GM12872 (cell line): ENCODE results near the gene WDPCP.

Source experiments
- TF ChIP-seq, protein P1 (sequence below): IDR thresholded peaks from 3 replicates; pipeline ENCODE4 v1.5.1; 2011; ENCODE audit warnings: low read depth, mild to moderate bottlenecking, low read length, moderate library complexity; ENCODE audit not compliant: insufficient read depth

WDPCP gene

DNA sequence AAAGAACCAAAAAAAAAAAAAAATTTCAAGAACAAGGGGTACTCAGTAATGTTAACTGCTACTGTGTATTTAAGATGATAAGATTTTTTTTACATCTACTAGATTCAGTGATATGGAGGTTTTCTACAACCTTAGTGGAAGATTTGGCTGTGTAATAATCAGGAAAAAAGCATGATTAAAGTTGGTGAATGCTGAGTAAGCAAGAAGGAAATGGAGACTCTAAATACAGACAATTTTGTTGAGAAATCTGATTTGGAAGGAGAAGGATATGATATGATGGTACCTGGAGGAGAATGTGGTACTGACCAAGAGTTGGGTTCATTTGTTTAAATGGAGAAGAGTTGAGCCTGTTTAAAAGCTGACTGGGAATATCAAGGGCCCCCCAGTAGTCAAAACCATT, 125.1 kb downstream of the WDPCP start:
- TF ChIP-seq, protein P1, sequence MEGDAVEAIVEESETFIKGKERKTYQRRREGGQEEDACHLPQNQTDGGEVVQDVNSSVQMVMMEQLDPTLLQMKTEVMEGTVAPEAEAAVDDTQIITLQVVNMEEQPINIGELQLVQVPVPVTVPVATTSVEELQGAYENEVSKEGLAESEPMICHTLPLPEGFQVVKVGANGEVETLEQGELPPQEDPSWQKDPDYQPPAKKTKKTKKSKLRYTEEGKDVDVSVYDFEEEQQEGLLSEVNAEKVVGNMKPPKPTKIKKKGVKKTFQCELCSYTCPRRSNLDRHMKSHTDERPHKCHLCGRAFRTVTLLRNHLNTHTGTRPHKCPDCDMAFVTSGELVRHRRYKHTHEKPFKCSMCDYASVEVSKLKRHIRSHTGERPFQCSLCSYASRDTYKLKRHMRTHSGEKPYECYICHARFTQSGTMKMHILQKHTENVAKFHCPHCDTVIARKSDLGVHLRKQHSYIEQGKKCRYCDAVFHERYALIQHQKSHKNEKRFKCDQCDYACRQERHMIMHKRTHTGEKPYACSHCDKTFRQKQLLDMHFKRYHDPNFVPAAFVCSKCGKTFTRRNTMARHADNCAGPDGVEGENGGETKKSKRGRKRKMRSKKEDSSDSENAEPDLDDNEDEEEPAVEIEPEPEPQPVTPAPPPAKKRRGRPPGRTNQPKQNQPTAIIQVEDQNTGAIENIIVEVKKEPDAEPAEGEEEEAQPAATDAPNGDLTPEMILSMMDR = no peak

DNA sequence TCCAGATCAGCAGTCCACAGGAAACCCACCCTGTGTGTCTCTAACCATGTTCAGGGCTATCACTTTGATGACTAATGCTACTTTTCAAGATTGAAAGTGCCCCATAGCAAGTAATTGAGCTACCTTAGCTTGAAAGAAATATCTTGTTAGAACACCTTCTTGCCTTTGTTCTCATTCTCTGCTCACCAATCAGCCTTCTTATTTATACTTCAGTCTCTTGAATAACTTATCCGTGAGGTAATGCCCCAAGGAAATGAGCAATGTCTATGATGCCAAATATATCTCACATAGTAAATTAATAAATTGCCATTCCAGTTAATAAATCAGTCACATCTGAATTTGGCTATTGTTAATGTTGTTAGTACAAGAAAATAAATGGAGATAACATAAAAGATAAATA, 141.6 kb downstream of the WDPCP start:
- TF ChIP-seq, protein P1 = no peak

DNA sequence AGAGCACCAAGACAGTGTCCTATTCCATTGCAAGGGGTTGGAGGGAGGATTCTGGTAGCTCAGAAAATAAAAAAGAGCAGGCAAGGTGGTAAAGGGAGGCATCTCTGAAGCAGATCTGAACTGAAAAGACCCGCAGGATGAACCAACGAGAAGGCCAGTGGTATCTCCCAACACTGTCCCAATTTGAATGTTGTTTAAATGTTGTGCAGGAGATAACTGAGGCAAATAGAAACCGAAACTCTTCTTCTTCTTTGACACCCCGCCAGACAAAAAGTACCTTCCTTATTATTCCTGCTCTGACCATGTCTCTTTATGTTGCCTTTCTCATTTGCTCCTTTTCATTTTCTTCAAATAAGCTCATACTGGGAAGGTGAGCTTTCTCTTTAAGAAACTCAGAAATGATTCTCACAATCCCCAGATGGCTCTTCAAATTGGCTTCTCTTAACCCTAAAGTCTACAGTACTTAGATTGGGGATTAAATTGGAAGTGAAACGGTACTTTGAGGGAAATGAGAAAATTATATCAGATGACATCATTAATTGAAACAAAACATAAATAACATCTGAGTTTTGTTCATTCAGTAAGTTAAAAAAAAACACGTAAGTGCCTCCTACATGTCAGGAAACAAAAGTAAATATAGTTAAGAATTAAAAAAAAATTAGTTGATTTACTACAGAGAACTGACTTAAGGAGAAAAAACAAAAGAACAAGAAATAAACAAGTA, 143.6 kb downstream of the WDPCP start:
- TF ChIP-seq, protein P1 = no peak

DNA sequence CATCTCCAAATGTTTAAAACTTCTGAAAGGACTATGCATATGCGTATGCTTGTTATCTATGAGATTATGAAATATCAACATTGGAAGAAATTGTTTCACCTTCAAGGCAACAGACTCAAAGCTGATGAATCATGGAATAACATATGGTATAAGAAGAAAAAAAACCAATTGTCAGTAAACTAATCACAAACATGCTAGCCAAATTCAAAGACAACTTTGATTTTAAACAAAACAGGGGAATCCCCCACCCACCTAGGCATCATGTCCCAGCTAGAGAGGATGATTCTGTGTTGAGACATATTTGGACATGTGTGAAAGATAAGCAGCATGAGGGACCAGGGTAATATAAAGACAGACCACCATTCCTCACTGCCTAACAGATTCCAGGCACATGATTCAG, 147.7 kb downstream of the WDPCP start:
- TF ChIP-seq, protein P1 = no peak

DNA sequence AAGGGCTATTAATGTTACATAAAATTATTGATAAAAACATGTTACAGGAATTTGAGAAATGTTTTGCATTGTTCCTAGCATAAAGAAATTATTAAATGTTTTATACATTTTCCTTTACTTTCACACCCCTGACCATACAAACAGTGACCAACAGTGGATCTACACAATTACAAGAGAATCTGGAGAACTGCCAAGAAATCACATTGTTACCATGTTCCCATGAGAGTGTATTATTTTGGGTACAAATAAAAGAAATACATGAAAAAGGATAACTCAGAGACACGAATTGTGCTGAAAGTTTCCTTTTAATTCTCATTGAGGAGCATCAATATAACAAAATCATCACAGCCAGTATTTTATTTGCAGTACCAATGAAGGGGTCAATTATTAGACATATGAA, 150.1 kb downstream of the WDPCP start:
- TF ChIP-seq, protein P1 = no peak

DNA sequence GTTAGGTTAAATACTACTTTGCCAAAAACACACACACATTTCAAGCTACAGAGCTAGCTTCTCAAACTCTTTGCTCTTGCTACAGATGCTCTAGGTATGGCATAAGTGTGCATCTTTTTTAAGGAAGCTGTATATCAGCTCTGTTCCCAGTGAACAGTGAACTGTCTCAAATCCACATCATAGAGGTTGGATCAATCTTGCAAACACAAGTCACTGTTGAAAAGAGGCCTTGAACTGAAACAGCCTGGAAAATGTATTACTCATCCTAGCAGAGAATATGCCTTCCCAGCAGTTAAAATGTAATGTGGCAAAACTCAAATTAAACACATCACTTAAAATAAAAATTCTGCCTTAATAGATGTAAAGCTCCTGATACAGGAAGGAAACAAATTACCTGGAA, 151.8 kb downstream of the WDPCP start:
- TF ChIP-seq, protein P1 = no peak

DNA sequence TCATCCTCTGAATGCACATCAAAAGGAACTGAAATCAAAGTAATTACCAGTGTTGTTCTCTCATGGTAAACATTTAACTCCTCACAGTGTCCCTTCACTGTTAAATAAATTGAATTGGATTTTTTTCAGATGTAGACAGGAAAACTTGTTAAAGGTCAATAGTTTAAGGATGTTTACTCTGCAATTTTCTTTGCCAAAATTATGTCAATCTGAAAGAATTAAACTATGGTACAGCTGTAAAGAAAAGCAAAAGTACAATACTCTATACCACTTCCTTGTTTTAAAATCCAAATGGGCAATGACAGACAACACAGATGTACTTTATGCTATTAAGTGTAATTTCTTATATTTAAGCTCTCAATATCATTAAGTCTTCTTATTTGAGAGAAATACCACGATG, 153.2 kb downstream of the WDPCP start:
- TF ChIP-seq, protein P1 = no peak
